HEK293 (cell line): ENCODE data around the gene TADA3.

Source experiments
- CTCF ChIA-PET: fragments of 350-600 bp; formaldehyde crosslinking; extraction: SDS; loops from one replicate; lab custom pipeline; 2021; ENCODE audit warnings: antibody characterized with exemption; lab: Yijun Ruan, JAX
- POLR2A ChIA-PET: fragments of 300-600 bp; formaldehyde crosslinking; extraction: SDS; loops from one replicate; lab custom pipeline; 2020; ENCODE audit warnings: antibody characterized with exemption, inconsistent platforms; lab: Yijun Ruan, JAX
- H3K27ac ChIP-seq: fragments of 200-500 bp; sonication (Bioruptor generic); 2 replicates; pipeline ENCODE4 v1.5.1; 2014; ENCODE audit warnings: low read depth, low read length, control low read depth, inconsistent platforms; ENCODE audit errors: extremely low read depth
- H3K36me3 ChIP-seq, 2 experiments: fragments of 200-500 bp in 1 of 2; sonication (Bioruptor generic) in 1 of 2; 1 replicate in 1 of 2; 2 replicates in 1 of 2; pipeline ENCODE4 v1.5.1; 2014 to 2017; ENCODE audit warnings: inconsistent platforms in 2 of 2, low read length in 2 of 2; ENCODE audit not compliant: control insufficient read depth in 2 of 2, insufficient read depth in 1 of 2
- H3K4me1 ChIP-seq: fragments of 200-500 bp; sonication (Bioruptor generic); 2 replicates; pipeline ENCODE4 v1.5.1; 2014; ENCODE audit warnings: mild to moderate bottlenecking, low read length, inconsistent platforms; ENCODE audit not compliant: control insufficient read depth, insufficient read depth
- H3K4me3 ChIP-seq: 2 replicates; pipeline ENCODE4 v1.5.1; 2011; ENCODE audit warnings: low read depth, mild to moderate bottlenecking, control low read depth, low read length, moderate library complexity
- H3K9me3 ChIP-seq: fragments of 200-500 bp; sonication (Bioruptor generic); 2 replicates; pipeline ENCODE4 v1.5.1; 2014; ENCODE audit warnings: low read depth, low read length, inconsistent platforms; ENCODE audit not compliant: control insufficient read depth, insufficient read depth
- AEBP2 ChIP-seq: fragments of 450-650 bp; formaldehyde crosslinking; IDR thresholded peaks from 2 replicates; pipeline ENCODE4 v1.5.1; 2016; ENCODE audit warnings: missing biosample characterization, missing genetic modification characterization, borderline replicate concordance
- HIC1 ChIP-seq: fragments of 450-650 bp; formaldehyde crosslinking; IDR thresholded peaks from 2 replicates; pipeline ENCODE4 v1.5.1; 2016; ENCODE audit warnings: missing biosample characterization, missing genetic modification characterization
- MZF1 ChIP-seq: fragments of 450-650 bp; formaldehyde crosslinking; IDR thresholded peaks from 2 replicates; pipeline ENCODE4 v1.5.1; 2017; ENCODE audit warnings: missing biosample characterization, missing genetic modification characterization, borderline replicate concordance
- RBAK ChIP-seq: fragments of 450-650 bp; formaldehyde crosslinking; IDR thresholded peaks from 2 replicates; pipeline ENCODE4 v1.5.1; 2016; ENCODE audit warnings: missing biosample characterization, missing genetic modification characterization
- WT1 ChIP-seq: fragments of 450-650 bp; formaldehyde crosslinking; IDR thresholded peaks from 2 replicates; pipeline ENCODE4 v1.5.1; 2016; ENCODE audit warnings: missing biosample characterization, missing genetic modification characterization
- YY1 ChIP-seq: fragments of 450-650 bp; formaldehyde crosslinking; IDR thresholded peaks from 2 replicates; pipeline ENCODE4 v1.5.1; 2018; ENCODE audit warnings: missing biosample characterization, missing genetic modification characterization
- YY2 ChIP-seq: fragments of 450-650 bp; formaldehyde crosslinking; IDR thresholded peaks from 2 replicates; pipeline ENCODE4 v1.5.1; 2016; ENCODE audit warnings: missing biosample characterization, missing genetic modification characterization
- ZBTB6 ChIP-seq: fragments of 450-650 bp; formaldehyde crosslinking; IDR thresholded peaks from 2 replicates; pipeline ENCODE4 v1.5.1; 2017; ENCODE audit warnings: missing biosample characterization, missing genetic modification characterization
- ZNF274 ChIP-seq, 2 experiments: fragments of 200-500 bp in 1 of 2; fragments of 450-650 bp in 1 of 2; sonication (Bioruptor generic) in 1 of 2; formaldehyde crosslinking in 1 of 2; IDR thresholded peaks; 2 replicates each; pipeline versions ENCODE4 v1.5.1 to v1.6.1; 2014 to 2016; ENCODE audit warnings: borderline replicate concordance in 1 of 2, inconsistent platforms in 1 of 2, low read length in 1 of 2, missing biosample characterization in 1 of 2, missing genetic modification characterization in 1 of 2
- ZNF501 ChIP-seq: fragments of 450-650 bp; formaldehyde crosslinking; IDR thresholded peaks from 2 replicates; pipeline ENCODE4 v1.5.1; 2016; ENCODE audit warnings: missing biosample characterization, missing genetic modification characterization
- ZNF513 ChIP-seq: fragments of 450-650 bp; IDR thresholded peaks from 2 replicates; pipeline ENCODE4 v1.5.1; 2018; ENCODE audit warnings: missing biosample characterization, missing genetic modification characterization
- ZNF596 ChIP-seq: fragments of 450-650 bp; IDR thresholded peaks from 2 replicates; pipeline ENCODE4 v1.5.0; 2018; ENCODE audit warnings: missing biosample characterization, mild to moderate bottlenecking, missing genetic modification characterization, moderate library complexity
- ZNF626 ChIP-seq: fragments of 450-650 bp; sonication (Bioruptor Pico); formaldehyde crosslinking; IDR thresholded peaks from 2 replicates; pipeline ENCODE4 v1.5.1; 2018; ENCODE audit warnings: missing biosample characterization, missing genetic modification characterization, inconsistent platforms
- TF ChIP-seq, protein P1 (sequence below): fragments of 450-650 bp; formaldehyde crosslinking; conservative IDR thresholded peaks from 2 replicates; pipeline ENCODE4 v1.5.1; 2016; ENCODE audit warnings: low read depth, missing biosample characterization, missing genetic modification characterization

Gene TADA3

GRCh38 chr3:9815986-9816385 lies 23.7 kb upstream of the TADA3 start (continued):
- no peak for TF ChIP-seq HIC1
- TF ChIP-seq ZBTB6 (tag by site-specific recombination) = no peak
- no peak for TF ChIP-seq RBAK (tag by site-specific recombination)
- no peak for TF ChIP-seq WT1 (tag by site-specific recombination)
- TF ChIP-seq YY1 (tag by site-specific recombination) = no peak
- TF ChIP-seq ZNF596 (tag by site-specific recombination) = no peak
- TF ChIP-seq ZNF274 (IDR thresholded peaks at IDR 0.05; ENCODE audit: low read length) = no peak
- TF ChIP-seq ZNF274 (tag by site-specific recombination; IDR thresholded peaks at IDR 0.05; ENCODE audit: borderline replicate concordance) = no peak
- TF ChIP-seq ZNF626 (tag by site-specific recombination) = no peak
- no peak for TF ChIP-seq AEBP2 (tag by site-specific recombination)
- TF ChIP-seq MZF1 = no peak
- TF ChIP-seq, protein P1, sequence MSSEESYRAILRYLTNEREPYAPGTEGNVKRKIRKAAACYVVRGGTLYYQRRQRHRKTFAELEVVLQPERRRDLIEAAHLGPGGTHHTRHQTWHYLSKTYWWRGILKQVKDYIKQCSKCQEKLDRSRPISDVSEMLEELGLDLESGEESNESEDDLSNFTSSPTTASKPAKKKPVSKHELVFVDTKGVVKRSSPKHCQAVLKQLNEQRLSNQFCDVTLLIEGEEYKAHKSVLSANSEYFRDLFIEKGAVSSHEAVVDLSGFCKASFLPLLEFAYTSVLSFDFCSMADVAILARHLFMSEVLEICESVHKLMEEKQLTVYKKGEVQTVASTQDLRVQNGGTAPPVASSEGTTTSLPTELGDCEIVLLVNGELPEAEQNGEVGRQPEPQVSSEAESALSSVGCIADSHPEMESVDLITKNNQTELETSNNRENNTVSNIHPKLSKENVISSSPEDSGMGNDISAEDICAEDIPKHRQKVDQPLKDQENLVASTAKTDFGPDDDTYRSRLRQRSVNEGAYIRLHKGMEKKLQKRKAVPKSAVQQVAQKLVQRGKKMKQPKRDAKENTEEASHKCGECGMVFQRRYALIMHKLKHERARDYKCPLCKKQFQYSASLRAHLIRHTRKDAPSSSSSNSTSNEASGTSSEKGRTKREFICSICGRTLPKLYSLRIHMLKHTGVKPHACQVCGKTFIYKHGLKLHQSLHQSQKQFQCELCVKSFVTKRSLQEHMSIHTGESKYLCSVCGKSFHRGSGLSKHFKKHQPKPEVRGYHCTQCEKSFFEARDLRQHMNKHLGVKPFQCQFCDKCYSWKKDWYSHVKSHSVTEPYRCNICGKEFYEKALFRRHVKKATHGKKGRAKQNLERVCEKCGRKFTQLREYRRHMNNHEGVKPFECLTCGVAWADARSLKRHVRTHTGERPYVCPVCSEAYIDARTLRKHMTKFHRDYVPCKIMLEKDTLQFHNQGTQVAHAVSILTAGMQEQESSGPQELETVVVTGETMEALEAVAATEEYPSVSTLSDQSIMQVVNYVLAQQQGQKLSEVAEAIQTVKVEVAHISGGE (tag by site-specific recombination) = no peak
- no peak for TF ChIP-seq YY2
- TF ChIP-seq, all 188 proteins: peak for 0

GRCh38 chr3:9812870-9813483 lies 20.7 kb upstream of the TADA3 start:
- Histone ChIP-seq H3K27ac (no peak overlapping the region), H3K9me3 (no peaks in the 10 kb centered on the region), H3K4me3 (no peak overlapping the region)
- CTCF ChIA-PET = interaction anchor here (0.7 kb wide), 2 partner anchors 24 to 310 kb away, joined by 4 to 5 read pairs; no protein-coding TSS in a partner anchor
- TF ChIP-seq ZNF501 (tag by site-specific recombination) (no peak), ZNF513 (tag by site-specific recombination) (peak; percentile 67; the same call in 1 of the 2 replicates)
- TF ChIP-seq, all 188 proteins: peak for 1
- peaks cover 0 to 57% of the 10 kb centered on the region in 2 experiments; a peak in 2 of 3 replicates for H3K36me3 ChIP-seq
- POLR2A ChIA-PET = interaction anchor here (0.5 kb wide), 1 partner anchor 52 kb away, joined by 3 read pairs; no protein-coding TSS in a partner anchor
- peaks cover 6% of the 10 kb centered on the region; the same call in 1 of the 2 replicates for H3K4me1 ChIP-seq
